DND-41 (cell line): ENCODE results near the gene ARHGEF6.

Experiments
- CTCF ChIP-seq: IDR thresholded peaks from 2 replicates; pipeline ENCODE4 v1.5.1; 2012; ENCODE audit warnings: borderline replicate concordance, low read length, moderate library complexity, mild to moderate bottlenecking; ENCODE audit not compliant: poor library complexity, severe bottlenecking; ENCODE audit errors: extremely low read depth
- EZH2 ChIP-seq: IDR thresholded peaks from 3 replicates; pipeline ENCODE4 v1.6.1; 2012; ENCODE audit warnings: borderline replicate concordance, low read depth, mild to moderate bottlenecking, moderate library complexity, low read length, inconsistent platforms; ENCODE audit not compliant: severe bottlenecking

- no peak for TF ChIP-seq CTCF
- TF ChIP-seq EZH2, result no peak
These were observed 48.7 kb upstream of the ARHGEF6 start for GRCh38 chrX:136829413-136829812.
